ENCODE measurements around the gene PROX1.

The PROX1 gene

GRCh38 chr1:213997772-213998107 is 10.0 kb downstream of the PROX1 start:
- no peaks in the 10 kb centered on the region for H3K79me2 ChIP-seq (ENCODE audit: insufficient read depth, low read length)

GRCh38 chr1:213998785-213999184 is 11.0 kb downstream of the PROX1 start:
- H3K79me2 ChIP-seq (ENCODE audit: insufficient read depth, low read length): no peaks in the 10 kb centered on the region

More at GRCh38 chr1:213997772-213998107, 10.0 kb downstream of the PROX1 start:
- Histone ChIP-seq H3K9ac (ENCODE audit: low read depth, low read length) (no peak overlapping the region), H2AFZ (ENCODE audit: low read depth, low read length) (no peak overlapping the region), H3K27me3 (ENCODE audit: insufficient read depth, low read length, poor library complexity) (no peaks in the 10 kb centered on the region), H3K4me3 (ENCODE audit: low read depth in 1 of 2, low read length in 2 of 2) (no peak overlapping the region), H3K4me1 (ENCODE audit: insufficient read depth, low read length) (peaks cover 6% of the 10 kb centered on the region; the same call in 1 of the 2 replicates), H4K20me1 (ENCODE audit: insufficient read depth, low read length) (no peaks in the 10 kb centered on the region), H3K9me3 (ENCODE audit: insufficient read depth, low read length, severe bottlenecking) (no peaks in the 10 kb centered on the region), H3K27ac (ENCODE audit: low read length) (no peak overlapping the region), H3K4me2 (ENCODE audit: insufficient read depth, low read length) (no peak overlapping the region), H3K36me3 (ENCODE audit: insufficient read depth, low read length) (no peaks in the 10 kb centered on the region)
- no peak for DNase-seq
- TF ChIP-seq CTCF (IDR thresholded peaks at IDR 0.05; ENCODE audit: borderline replicate concordance, extremely low read depth, low read length, poor library complexity, severe bottlenecking) (no peak), EZH2 (IDR thresholded peaks at IDR 0.05; ENCODE audit: borderline replicate concordance, low read depth, low read length, severe bottlenecking) (no peak)
- ATAC-seq (ENCODE audit: insufficient read depth, low read depth): no peak

GRCh38 chr1:213999732-214000131 is 12.0 kb downstream of the PROX1 start:
- H3K27ac ChIP-seq (ENCODE audit: low read length): no peak overlapping the region
- ATAC-seq (ENCODE audit: insufficient read depth, low read depth) (no peak), DNase-seq (no peak)
- no peak overlapping the region for H3K9ac ChIP-seq (ENCODE audit: low read depth, low read length)
- no peaks in the 10 kb centered on the region for H3K79me2 ChIP-seq (ENCODE audit: insufficient read depth, low read length)
- H3K4me3 ChIP-seq (ENCODE audit: low read depth in 1 of 2, low read length in 2 of 2): no peak overlapping the region
- no peaks in the 10 kb centered on the region for H3K36me3 ChIP-seq (ENCODE audit: insufficient read depth, low read length)
- no peak overlapping the region for H3K4me2 ChIP-seq (ENCODE audit: insufficient read depth, low read length)
- H3K9me3 ChIP-seq (ENCODE audit: insufficient read depth, low read length, severe bottlenecking): no peaks in the 10 kb centered on the region
- no peak for TF ChIP-seq CTCF (IDR thresholded peaks at IDR 0.05; ENCODE audit: borderline replicate concordance, extremely low read depth, low read length, poor library complexity, severe bottlenecking)
- TF ChIP-seq EZH2 (IDR thresholded peaks at IDR 0.05; ENCODE audit: borderline replicate concordance, low read depth, low read length, severe bottlenecking): no peak
- H3K27me3 ChIP-seq (ENCODE audit: insufficient read depth, low read length, poor library complexity): no peaks in the 10 kb centered on the region
- peaks cover 6% of the 10 kb centered on the region; the same call in 1 of the 2 replicates for H3K4me1 ChIP-seq (ENCODE audit: insufficient read depth, low read length)
- H4K20me1 ChIP-seq (ENCODE audit: insufficient read depth, low read length): no peaks in the 10 kb centered on the region
- no peak overlapping the region for H2AFZ ChIP-seq (ENCODE audit: low read depth, low read length)

More at GRCh38 chr1:213998785-213999184, 11.0 kb downstream of the PROX1 start:
- H3K9ac ChIP-seq (ENCODE audit: low read depth, low read length): no peak overlapping the region
- no peaks in the 10 kb centered on the region for H3K36me3 ChIP-seq (ENCODE audit: insufficient read depth, low read length)
- no peak overlapping the region for H3K27ac ChIP-seq (ENCODE audit: low read length)
- peaks cover 6% of the 10 kb centered on the region; the same call in 1 of the 2 replicates for H3K4me1 ChIP-seq (ENCODE audit: insufficient read depth, low read length)
- ATAC-seq (ENCODE audit: insufficient read depth, low read depth) (no peak), DNase-seq (no peak)
- no peaks in the 10 kb centered on the region for H4K20me1 ChIP-seq (ENCODE audit: insufficient read depth, low read length)
- H3K27me3 ChIP-seq (ENCODE audit: insufficient read depth, low read length, poor library complexity): no peaks in the 10 kb centered on the region
- no peaks in the 10 kb centered on the region for H3K9me3 ChIP-seq (ENCODE audit: insufficient read depth, low read length, severe bottlenecking)
- H2AFZ ChIP-seq (ENCODE audit: low read depth, low read length): no peak overlapping the region
- H3K4me3 ChIP-seq (ENCODE audit: low read depth in 1 of 2, low read length in 2 of 2): no peak overlapping the region
- no peak overlapping the region for H3K4me2 ChIP-seq (ENCODE audit: insufficient read depth, low read length)
- TF ChIP-seq CTCF (IDR thresholded peaks at IDR 0.05; ENCODE audit: borderline replicate concordance, extremely low read depth, low read length, poor library complexity, severe bottlenecking) (no peak), EZH2 (IDR thresholded peaks at IDR 0.05; ENCODE audit: borderline replicate concordance, low read depth, low read length, severe bottlenecking) (no peak)

GRCh38 chr1:214002060-214002459 is 14.3 kb downstream of the PROX1 start:
- Histone ChIP-seq H3K4me2 (ENCODE audit: insufficient read depth, low read length) (no peak overlapping the region), H3K36me3 (ENCODE audit: insufficient read depth, low read length) (no peaks in the 10 kb centered on the region)

More at GRCh38 chr1:214002060-214002459, 14.3 kb downstream of the PROX1 start:
- Histone ChIP-seq H3K9ac (ENCODE audit: low read depth, low read length) (no peak overlapping the region), H3K27ac (ENCODE audit: low read length) (no peak overlapping the region), H2AFZ (ENCODE audit: low read depth, low read length) (no peak overlapping the region), H3K27me3 (ENCODE audit: insufficient read depth, low read length, poor library complexity) (no peaks in the 10 kb centered on the region), H3K79me2 (ENCODE audit: insufficient read depth, low read length) (no peaks in the 10 kb centered on the region), H3K4me3 (ENCODE audit: low read depth in 1 of 2, low read length in 2 of 2) (no peak overlapping the region), H3K9me3 (ENCODE audit: insufficient read depth, low read length, severe bottlenecking) (no peaks in the 10 kb centered on the region), H4K20me1 (ENCODE audit: insufficient read depth, low read length) (no peaks in the 10 kb centered on the region), H3K4me1 (ENCODE audit: insufficient read depth, low read length) (peaks cover 6% of the 10 kb centered on the region; the same call in 1 of the 2 replicates)
- ATAC-seq (ENCODE audit: insufficient read depth, low read depth) (no peak), DNase-seq (no peak)
- no peak for TF ChIP-seq CTCF (IDR thresholded peaks at IDR 0.05; ENCODE audit: borderline replicate concordance, extremely low read depth, low read length, poor library complexity, severe bottlenecking)
- no peak for TF ChIP-seq EZH2 (IDR thresholded peaks at IDR 0.05; ENCODE audit: borderline replicate concordance, low read depth, low read length, severe bottlenecking)

Measured in DND-41 (cell line).